ENCODE data around the gene SLC44A1.
"Not testable (repeated sequence)": the region's sequence is repeated elsewhere in the genome, so short reads cannot be mapped to it uniquely, and the experiment has no call there.

SLC44A1 gene

DNA sequence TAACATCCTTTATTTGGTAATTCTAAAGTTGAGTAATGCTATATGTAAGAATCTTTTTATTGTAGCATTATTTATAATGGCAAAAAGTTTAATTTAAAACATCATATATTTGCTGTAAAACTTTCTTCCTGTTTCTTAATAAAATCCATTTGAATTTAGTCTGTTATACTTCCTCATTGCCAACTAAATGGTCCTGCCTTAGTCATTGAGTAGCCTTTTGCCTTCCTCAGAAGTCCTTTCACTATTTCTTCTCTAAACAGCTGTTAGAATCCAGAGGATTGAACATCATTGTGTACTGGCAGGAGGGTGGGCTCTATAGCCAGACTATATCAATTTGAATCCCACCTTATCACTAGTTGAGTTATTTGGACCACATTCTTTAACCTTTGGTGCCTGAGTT lies 11.0 kb downstream of the SLC44A1 start:
- H3K4me3 ChIP-seq (replicated peaks; ENCODE audit: low read depth, low read length): no peak overlapping the region
- TF ChIP-seq, protein P1, sequence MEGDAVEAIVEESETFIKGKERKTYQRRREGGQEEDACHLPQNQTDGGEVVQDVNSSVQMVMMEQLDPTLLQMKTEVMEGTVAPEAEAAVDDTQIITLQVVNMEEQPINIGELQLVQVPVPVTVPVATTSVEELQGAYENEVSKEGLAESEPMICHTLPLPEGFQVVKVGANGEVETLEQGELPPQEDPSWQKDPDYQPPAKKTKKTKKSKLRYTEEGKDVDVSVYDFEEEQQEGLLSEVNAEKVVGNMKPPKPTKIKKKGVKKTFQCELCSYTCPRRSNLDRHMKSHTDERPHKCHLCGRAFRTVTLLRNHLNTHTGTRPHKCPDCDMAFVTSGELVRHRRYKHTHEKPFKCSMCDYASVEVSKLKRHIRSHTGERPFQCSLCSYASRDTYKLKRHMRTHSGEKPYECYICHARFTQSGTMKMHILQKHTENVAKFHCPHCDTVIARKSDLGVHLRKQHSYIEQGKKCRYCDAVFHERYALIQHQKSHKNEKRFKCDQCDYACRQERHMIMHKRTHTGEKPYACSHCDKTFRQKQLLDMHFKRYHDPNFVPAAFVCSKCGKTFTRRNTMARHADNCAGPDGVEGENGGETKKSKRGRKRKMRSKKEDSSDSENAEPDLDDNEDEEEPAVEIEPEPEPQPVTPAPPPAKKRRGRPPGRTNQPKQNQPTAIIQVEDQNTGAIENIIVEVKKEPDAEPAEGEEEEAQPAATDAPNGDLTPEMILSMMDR (IDR thresholded peaks at IDR 0.05; ENCODE audit: low read length, missing control alignments): no peak
- no peak for DNase-seq (ENCODE audit: low read depth)

DNA sequence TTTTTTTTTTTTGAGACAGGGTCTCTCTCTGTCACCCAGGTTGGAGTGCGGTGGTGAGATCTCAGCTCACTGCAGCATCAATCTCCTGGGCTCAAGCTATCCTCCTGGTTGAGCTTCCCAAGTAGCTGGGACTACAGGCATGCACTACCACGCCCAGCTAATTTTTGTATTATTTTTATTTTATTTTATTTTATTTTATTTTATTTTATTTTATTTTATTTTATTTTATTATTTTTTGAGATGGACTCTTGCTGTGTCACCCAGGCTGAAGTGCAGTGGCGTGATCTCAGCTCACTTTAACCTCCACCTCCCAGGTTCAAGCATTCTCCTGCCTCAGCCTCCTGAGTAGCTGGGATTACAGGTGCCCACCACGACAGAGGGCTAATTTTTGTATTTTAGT lies 12.1 kb downstream of the SLC44A1 start:
- not testable (repeated sequence) for DNase-seq (ENCODE audit: low read depth); H3K4me3 ChIP-seq (replicated peaks; ENCODE audit: low read depth, low read length)

DNA sequence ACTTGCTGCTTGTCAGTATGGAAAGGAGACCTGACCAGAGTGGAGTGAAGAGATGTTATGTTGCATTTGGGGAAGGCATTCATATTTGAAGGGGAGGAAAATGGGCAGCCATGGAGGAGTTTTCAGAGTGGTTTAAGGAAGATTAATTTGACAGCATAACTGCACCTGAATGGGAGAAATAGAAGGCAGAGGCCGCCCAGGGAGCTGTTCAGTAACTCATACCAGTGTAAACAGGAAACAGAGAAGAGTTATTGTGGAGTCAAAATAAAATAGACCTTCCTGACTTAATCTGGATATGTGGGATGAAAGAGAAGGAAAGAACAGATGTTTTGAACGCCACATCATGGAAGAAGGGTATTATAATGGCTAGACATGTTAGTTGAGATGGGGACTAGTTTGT lies 13.4 kb downstream of the SLC44A1 start:
- TF ChIP-seq, protein P1 (IDR thresholded peaks at IDR 0.05; ENCODE audit: low read length, missing control alignments): no peak
- no peak overlapping the region for H3K4me3 ChIP-seq (replicated peaks; ENCODE audit: low read depth, low read length)
- no peak for DNase-seq (ENCODE audit: low read depth)

DNA sequence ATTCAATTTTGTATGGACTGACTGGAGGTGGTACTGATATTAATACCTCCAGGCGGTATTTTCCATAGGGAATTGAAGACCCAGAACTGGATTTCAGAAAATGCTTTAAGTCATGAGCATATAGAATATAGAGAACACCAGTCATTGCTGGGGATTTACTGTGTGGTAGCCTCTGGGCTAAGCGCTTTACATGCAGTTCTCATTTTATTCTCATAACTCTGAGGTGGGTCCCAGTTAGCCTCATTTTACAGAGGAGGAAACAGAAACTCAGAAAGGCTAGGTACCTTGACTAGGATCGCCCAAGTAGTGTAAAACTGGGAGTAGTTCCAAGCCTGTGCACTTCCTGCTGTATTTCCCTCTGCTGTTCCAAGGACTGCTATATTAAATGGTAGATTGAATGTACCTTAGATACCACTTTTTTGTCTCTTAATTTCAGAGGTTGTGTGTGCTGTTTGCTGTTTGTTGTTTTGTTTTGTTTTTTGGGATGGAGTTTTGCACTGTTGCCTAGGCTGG lies 13.8 kb downstream of the SLC44A1 start:
- TF ChIP-seq, protein P1 (IDR thresholded peaks at IDR 0.05; ENCODE audit: low read length, missing control alignments): no peak
- peak; percentile 34 for DNase-seq (ENCODE audit: low read depth)

DNA sequence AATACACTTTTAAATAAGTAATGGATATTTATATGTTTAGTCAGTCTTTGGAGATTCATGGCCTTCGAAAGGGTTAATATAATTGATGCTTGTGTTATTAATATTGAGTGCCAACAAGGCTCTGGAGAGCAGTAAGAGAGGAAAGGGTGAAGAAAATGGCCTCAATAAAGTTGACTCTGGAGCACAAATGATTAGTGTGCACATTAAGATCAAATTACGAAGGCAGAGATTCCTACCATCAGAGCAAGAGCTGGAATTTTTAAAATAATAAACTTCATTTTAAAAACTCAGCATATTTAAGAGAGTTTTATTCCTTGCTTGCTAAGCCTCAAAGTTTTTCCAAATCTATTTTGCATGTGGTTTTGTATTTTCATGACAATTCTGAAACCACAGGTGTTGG lies 14.8 kb downstream of the SLC44A1 start:
- no peak for DNase-seq (ENCODE audit: low read depth)
- no peak overlapping the region for H3K4me3 ChIP-seq (replicated peaks; ENCODE audit: low read depth, low read length)
- TF ChIP-seq, protein P1 (IDR thresholded peaks at IDR 0.05; ENCODE audit: low read length, missing control alignments): no peak

More for the DNA sequence above, 13.8 kb downstream of the SLC44A1 start:
- no peak overlapping the region for H3K4me3 ChIP-seq (replicated peaks; ENCODE audit: low read depth, low read length)

DNA sequence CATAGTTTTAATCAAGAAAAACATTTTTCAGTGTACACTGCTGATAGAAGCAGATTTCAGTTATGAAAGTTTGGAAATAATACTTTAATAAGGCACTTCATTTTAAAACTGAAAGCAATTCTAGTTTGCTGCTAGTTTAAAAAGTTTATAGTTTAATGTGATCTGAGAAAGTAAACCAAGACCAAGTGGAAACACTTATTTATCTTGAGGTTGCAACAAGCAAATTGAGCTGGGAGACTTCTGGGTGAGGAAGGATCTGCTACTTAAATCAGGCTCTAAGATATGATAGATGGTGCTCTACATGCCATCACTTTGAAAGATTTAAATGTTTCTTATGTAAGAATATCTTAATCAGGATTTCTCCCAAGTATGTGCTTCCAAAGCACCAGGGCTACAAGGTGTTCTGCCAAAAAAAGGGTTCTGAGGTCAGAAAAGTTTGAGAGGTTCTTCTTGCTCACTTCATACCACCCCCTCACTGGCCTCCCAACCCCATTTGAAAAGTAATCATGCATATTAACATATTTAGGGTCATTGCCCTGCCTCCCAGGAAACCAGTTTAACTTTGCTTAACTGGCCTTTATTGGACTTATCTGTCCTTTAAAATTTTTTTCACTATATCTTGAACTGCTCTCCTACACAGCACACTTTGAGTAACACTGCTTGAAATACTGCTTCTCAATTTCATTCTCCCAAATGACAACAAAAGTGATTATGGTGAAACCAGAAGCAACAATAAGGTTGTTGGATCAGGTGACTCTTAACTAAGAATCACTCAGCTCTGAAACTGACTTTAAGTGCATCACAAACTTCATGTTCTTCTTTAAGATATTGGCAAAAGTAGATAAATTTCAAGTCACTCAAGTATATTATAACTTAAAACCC lies 15.5 kb downstream of the SLC44A1 start:
- TF ChIP-seq, protein P1 (IDR thresholded peaks at IDR 0.05; ENCODE audit: low read length, missing control alignments): no peak
- H3K4me3 ChIP-seq (replicated peaks; ENCODE audit: low read depth, low read length): no peak overlapping the region
- DNase-seq (ENCODE audit: low read depth): no peak

DNA sequence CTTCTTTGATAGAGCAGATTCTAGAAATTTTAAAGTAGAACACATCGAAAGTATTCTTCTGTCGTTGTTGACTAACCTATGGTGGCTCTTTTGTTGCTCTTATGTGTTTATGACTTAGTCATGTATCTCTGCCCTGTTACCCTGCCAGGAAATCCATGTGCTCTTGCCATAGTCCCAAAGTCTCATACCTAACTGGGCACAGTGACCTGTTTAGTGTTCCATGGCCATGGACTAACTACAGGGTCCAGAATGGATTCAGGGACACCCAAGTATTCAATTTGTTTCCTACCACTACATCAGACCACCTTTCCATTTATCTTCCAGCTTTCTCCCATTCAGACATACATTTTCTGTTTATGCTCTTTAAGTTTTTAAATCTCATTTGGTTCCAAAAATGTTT lies 18.0 kb downstream of the SLC44A1 start:
- DNase-seq (ENCODE audit: low read depth): no peak
- H3K4me3 ChIP-seq (replicated peaks; ENCODE audit: low read depth, low read length): no peak overlapping the region
- TF ChIP-seq, protein P1 (IDR thresholded peaks at IDR 0.05; ENCODE audit: low read length, missing control alignments): no peak

All from fibroblast of pulmonary artery (primary cell).